ENCODE measurements around the gene DDX10.

The DDX10 gene

GRCh38 chr11:108838102-108838791, 173.4 kb downstream of the DDX10 start:
- TF ChIP-seq, protein P1, sequence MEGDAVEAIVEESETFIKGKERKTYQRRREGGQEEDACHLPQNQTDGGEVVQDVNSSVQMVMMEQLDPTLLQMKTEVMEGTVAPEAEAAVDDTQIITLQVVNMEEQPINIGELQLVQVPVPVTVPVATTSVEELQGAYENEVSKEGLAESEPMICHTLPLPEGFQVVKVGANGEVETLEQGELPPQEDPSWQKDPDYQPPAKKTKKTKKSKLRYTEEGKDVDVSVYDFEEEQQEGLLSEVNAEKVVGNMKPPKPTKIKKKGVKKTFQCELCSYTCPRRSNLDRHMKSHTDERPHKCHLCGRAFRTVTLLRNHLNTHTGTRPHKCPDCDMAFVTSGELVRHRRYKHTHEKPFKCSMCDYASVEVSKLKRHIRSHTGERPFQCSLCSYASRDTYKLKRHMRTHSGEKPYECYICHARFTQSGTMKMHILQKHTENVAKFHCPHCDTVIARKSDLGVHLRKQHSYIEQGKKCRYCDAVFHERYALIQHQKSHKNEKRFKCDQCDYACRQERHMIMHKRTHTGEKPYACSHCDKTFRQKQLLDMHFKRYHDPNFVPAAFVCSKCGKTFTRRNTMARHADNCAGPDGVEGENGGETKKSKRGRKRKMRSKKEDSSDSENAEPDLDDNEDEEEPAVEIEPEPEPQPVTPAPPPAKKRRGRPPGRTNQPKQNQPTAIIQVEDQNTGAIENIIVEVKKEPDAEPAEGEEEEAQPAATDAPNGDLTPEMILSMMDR (IDR thresholded peaks at IDR 0.05) = no peak
- H3K36me3 ChIP-seq = no peaks in the 10 kb centered on the region
- no peak overlapping the region for H3K4me3 ChIP-seq (ENCODE audit: low read depth in 1 of 2, low read length in 1 of 2)
- H3K9me3 ChIP-seq = no peaks in the 10 kb centered on the region
- no peaks in the 10 kb centered on the region for H3K27me3 ChIP-seq
- no peak overlapping the region for H3K27ac ChIP-seq
- H3K4me1 ChIP-seq (ENCODE audit: control insufficient read depth in 1 of 2, insufficient read depth in 1 of 2, low read depth in 1 of 2, low read length in 1 of 2) = peaks cover 4 to 9% of the 10 kb centered on the region in 2 experiments

DNA sequence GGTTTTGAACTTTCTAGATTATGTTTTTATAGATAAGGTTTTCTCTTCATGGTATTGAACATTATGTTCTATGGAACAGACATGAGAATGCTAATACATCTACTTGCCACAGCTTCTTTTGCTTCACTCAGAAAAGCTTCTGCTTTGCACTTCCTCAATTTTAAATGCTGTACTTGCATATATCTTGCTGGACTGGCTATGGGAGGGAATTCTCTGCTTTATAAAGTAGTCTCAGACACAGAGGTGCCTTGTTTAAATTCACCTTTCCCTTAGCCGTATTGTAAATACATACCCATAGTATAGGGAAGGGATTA, 173.9 kb downstream of the DDX10 start:
- Histone ChIP-seq H3K27me3 (no peaks in the 10 kb centered on the region), H3K4me3 (ENCODE audit: low read depth in 1 of 2, low read length in 1 of 2) (no peak overlapping the region), H3K36me3 (no peaks in the 10 kb centered on the region), H3K4me1 (ENCODE audit: control insufficient read depth in 1 of 2, insufficient read depth in 1 of 2, low read depth in 1 of 2, low read length in 1 of 2) (peaks cover 4 to 9% of the 10 kb centered on the region in 2 experiments), H3K27ac (no peak overlapping the region), H3K9me3 (no peaks in the 10 kb centered on the region)
- TF ChIP-seq, protein P1 (IDR thresholded peaks at IDR 0.05) = no peak

DNA sequence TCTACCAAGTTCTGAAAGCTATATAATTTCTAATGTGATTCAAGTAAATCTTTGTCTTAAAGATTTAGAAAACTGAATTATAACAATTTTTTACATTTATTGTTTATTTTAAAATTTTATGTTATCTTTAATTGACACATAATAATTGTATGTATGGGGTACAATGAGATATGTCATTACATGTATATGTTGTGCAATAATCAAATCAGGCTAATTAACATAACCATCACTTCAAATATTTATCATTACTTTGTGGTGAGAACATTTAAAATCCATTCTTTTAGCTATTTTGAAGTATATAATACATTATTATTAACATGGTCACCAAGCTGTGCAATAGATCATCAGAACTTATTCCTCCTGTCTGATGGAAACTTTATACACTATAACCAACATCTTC, 181.1 kb downstream of the DDX10 start:
- no peaks in the 10 kb centered on the region for H3K36me3 ChIP-seq
- TF ChIP-seq, protein P1 (IDR thresholded peaks at IDR 0.05) = no peak
- no peaks in the 10 kb centered on the region for H3K27me3 ChIP-seq
- no peak overlapping the region for H3K27ac ChIP-seq
- H3K4me3 ChIP-seq (ENCODE audit: low read depth in 1 of 2, low read length in 1 of 2) = no peak overlapping the region
- no peaks in the 10 kb centered on the region for H3K9me3 ChIP-seq
- H3K4me1 ChIP-seq (ENCODE audit: control insufficient read depth in 1 of 2, insufficient read depth in 1 of 2, low read depth in 1 of 2, low read length in 1 of 2) = no peaks in the 10 kb centered on the region

DNA sequence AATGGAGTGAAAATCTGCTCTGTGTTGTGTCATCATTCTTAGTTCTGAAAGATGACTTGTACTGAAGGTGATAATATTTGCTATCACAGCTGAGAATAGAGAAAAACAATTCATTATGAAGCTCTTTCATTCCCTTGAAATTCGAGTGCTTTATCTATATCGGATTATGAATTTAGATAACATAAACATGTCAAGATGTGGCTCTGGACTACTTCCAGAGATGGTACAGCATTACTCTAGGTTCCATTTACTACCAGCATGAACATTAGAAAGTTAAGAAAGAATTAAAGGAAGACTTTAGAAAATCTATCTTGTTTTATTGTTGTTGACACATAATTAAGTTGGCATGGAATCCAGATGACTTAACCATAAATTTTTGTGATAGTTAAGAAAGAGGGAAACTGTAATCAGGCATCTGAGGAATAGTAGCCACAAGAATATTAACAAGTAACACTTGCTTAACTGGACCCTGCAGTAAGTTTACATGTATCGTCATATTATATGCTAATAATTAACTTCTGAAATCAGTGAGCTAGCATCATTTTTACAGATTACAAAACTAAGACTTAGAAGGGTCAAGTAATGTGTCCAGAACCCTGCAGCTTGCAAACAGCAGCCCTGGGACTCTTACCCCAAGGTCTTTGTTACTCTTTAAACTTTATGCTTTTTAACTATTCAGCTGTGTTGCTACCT, 182.6 kb downstream of the DDX10 start:
- Histone ChIP-seq H3K9me3 (no peaks in the 10 kb centered on the region), H3K4me3 (ENCODE audit: low read depth in 1 of 2, low read length in 1 of 2) (no peak overlapping the region), H3K27ac (no peak overlapping the region), H3K27me3 (no peaks in the 10 kb centered on the region), H3K36me3 (no peaks in the 10 kb centered on the region), H3K4me1 (ENCODE audit: control insufficient read depth in 1 of 2, insufficient read depth in 1 of 2, low read depth in 1 of 2, low read length in 1 of 2) (no peaks in the 10 kb centered on the region)
- TF ChIP-seq, protein P1 (IDR thresholded peaks at IDR 0.05) = no peak

GRCh38 chr11:108851781-108852180, 186.9 kb downstream of the DDX10 start:
- Histone ChIP-seq H3K27me3 (no peaks in the 10 kb centered on the region), H3K9me3 (no peaks in the 10 kb centered on the region), H3K4me1 (ENCODE audit: control insufficient read depth in 1 of 2, insufficient read depth in 1 of 2, low read depth in 1 of 2, low read length in 1 of 2) (no peaks in the 10 kb centered on the region), H3K27ac (no peak overlapping the region), H3K4me3 (ENCODE audit: low read depth in 1 of 2, low read length in 1 of 2) (no peak overlapping the region), H3K36me3 (no peaks in the 10 kb centered on the region)
- TF ChIP-seq, protein P1 (IDR thresholded peaks at IDR 0.05) = no peak
